GM23338 (cell line): ENCODE data around the gene MYBPC2. TPM values are rescaled to one million over a fixed set of nuclear protein-coding genes. Genes with fewer than 3 reads are reported as not detected.

ENCODE experiments used
- EZH2 ChIP-seq: fragments of 200-600 bp; sonication (generic); IDR thresholded peaks from one replicate; pipeline ENCODE4 v1.8.0; 2017; ENCODE audit warnings: antibody characterized with exemption, mild to moderate bottlenecking, low read depth; ENCODE audit not compliant: unreplicated experiment
- NANOG ChIP-seq: IDR thresholded peaks from 2 replicates; pipeline ENCODE4 v1.6.1; 2016; ENCODE audit warnings: antibody characterized with exemption, borderline replicate concordance
- POLR2AphosphoS5 ChIP-seq: IDR thresholded peaks from 2 replicates; pipeline ENCODE4 v1.6.1; 2016; ENCODE audit warnings: antibody characterized with exemption, low read depth
- ZNF331 ChIP-seq: fragments of 250-450 bp; sonication (Bioruptor Pico); IDR thresholded peaks from 2 replicates; pipeline ENCODE4 v1.5.0; 2020; ENCODE audit warnings: low read depth, mild to moderate bottlenecking, moderate library complexity
- polyA plus RNA-seq: library from polyadenylated mRNA; unstranded; fragments of >200 nt; fragmentation: Nextera tagmentation; extraction: Ambion mirVana; gene quantifications from 2 replicates; pipeline ENCODE4 v1.2.1, GENCODE V29; 2016
- total RNA-seq: library from RNA; depleted of rRNA; stranded (reverse); fragments of >200 nt; shearing (Covaris generic); gene quantifications from 2 replicates; pipeline ENCODE4 v1.2.3, GENCODE V29; 2014
- TF ChIP-seq, protein P1 (sequence below): fragments of 250-450 bp; sonication (Bioruptor Pico); IDR thresholded peaks from 2 replicates; pipeline ENCODE4 v1.5.0; 2020; ENCODE audit warnings: mild to moderate bottlenecking, moderate library complexity
- TF ChIP-seq, protein P2 (sequence below), 2 experiments: fragments of 200-600 bp in 1 of 2; sonication (generic) in 1 of 2; conservative IDR thresholded peaks; 2 replicates each; pipeline versions ENCODE4 v1.5.1 to v1.6.1; 2016 to 2017; ENCODE audit warnings: antibody characterized with exemption in 2 of 2, low read depth in 2 of 2, mild to moderate bottlenecking in 2 of 2, moderate library complexity in 1 of 2

The MYBPC2 gene
- total and polyA plus RNA-seq, 2 experiments from 2014 or later = 4.2 to 5.9 TPM

DNA sequence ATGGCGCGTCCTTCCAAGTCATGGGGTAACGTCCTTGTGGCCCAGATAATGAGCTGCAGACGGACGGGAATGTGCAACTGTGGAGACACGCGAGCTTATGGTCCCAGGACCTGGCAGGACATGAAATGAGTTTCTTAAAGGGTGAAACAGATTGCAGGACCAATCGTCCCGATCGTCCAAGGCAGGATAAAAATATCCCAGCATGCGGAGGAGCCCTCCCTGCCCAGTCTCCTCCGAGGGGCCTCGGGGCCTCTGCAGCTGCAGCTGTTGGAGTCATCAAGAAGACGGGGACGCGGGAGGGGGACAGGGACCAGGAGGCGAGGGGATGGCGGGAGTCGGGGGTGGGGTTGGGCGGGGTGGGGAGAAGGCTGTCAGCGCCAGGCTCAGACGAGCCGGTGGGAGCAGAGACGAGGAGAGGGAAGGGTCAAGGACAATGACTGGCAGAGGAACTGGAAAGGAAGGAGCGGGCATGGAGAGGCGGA lies 58.3 kb downstream of the MYBPC2 start (continued):
- TF ChIP-seq, protein P1, sequence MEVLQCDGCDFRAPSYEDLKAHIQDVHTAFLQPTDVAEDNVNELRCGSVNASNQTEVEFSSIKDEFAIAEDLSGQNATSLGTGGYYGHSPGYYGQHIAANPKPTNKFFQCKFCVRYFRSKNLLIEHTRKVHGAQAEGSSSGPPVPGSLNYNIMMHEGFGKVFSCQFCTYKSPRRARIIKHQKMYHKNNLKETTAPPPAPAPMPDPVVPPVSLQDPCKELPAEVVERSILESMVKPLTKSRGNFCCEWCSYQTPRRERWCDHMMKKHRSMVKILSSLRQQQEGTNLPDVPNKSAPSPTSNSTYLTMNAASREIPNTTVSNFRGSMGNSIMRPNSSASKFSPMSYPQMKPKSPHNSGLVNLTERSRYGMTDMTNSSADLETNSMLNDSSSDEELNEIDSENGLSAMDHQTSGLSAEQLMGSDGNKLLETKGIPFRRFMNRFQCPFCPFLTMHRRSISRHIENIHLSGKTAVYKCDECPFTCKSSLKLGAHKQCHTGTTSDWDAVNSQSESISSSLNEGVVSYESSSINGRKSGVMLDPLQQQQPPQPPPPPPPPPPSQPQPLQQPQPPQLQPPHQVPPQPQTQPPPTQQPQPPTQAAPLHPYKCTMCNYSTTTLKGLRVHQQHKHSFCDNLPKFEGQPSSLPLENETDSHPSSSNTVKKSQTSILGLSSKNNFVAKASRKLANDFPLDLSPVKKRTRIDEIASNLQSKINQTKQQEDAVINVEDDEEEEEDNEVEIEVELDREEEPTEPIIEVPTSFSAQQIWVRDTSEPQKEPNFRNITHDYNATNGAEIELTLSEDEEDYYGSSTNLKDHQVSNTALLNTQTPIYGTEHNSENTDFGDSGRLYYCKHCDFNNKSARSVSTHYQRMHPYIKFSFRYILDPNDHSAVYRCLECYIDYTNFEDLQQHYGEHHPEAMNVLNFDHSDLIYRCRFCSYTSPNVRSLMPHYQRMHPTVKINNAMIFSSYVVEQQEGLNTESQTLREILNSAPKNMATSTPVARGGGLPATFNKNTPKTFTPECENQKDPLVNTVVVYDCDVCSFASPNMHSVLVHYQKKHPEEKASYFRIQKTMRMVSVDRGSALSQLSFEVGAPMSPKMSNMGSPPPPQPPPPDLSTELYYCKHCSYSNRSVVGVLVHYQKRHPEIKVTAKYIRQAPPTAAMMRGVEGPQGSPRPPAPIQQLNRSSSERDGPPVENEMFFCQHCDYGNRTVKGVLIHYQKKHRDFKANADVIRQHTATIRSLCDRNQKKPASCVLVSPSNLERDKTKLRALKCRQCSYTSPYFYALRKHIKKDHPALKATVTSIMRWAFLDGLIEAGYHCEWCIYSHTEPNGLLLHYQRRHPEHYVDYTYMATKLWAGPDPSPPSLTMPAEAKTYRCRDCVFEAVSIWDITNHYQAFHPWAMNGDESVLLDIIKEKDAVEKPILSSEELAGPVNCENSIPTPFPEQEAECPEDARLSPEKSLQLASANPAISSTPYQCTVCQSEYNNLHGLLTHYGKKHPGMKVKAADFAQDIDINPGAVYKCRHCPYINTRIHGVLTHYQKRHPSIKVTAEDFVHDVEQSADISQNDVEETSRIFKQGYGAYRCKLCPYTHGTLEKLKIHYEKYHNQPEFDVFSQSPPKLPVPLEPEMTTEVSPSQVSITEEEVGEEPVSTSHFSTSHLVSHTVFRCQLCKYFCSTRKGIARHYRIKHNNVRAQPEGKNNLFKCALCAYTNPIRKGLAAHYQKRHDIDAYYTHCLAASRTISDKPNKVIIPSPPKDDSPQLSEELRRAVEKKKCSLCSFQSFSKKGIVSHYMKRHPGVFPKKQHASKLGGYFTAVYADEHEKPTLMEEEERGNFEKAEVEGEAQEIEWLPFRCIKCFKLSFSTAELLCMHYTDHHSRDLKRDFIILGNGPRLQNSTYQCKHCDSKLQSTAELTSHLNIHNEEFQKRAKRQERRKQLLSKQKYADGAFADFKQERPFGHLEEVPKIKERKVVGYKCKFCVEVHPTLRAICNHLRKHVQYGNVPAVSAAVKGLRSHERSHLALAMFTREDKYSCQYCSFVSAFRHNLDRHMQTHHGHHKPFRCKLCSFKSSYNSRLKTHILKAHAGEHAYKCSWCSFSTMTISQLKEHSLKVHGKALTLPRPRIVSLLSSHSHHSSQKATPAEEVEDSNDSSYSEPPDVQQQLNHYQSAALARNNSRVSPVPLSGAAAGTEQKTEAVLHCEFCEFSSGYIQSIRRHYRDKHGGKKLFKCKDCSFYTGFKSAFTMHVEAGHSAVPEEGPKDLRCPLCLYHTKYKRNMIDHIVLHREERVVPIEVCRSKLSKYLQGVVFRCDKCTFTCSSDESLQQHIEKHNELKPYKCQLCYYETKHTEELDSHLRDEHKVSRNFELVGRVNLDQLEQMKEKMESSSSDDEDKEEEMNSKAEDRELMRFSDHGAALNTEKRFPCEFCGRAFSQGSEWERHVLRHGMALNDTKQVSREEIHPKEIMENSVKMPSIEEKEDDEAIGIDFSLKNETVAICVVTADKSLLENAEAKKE (CRISPR knock-in tag) = no peak
- TF ChIP-seq EZH2 (no peak), POLR2AphosphoS5 (no peak), ZNF331 (CRISPR knock-in tag) (no peak), NANOG (no peak)
- TF ChIP-seq, protein P2, sequence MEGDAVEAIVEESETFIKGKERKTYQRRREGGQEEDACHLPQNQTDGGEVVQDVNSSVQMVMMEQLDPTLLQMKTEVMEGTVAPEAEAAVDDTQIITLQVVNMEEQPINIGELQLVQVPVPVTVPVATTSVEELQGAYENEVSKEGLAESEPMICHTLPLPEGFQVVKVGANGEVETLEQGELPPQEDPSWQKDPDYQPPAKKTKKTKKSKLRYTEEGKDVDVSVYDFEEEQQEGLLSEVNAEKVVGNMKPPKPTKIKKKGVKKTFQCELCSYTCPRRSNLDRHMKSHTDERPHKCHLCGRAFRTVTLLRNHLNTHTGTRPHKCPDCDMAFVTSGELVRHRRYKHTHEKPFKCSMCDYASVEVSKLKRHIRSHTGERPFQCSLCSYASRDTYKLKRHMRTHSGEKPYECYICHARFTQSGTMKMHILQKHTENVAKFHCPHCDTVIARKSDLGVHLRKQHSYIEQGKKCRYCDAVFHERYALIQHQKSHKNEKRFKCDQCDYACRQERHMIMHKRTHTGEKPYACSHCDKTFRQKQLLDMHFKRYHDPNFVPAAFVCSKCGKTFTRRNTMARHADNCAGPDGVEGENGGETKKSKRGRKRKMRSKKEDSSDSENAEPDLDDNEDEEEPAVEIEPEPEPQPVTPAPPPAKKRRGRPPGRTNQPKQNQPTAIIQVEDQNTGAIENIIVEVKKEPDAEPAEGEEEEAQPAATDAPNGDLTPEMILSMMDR (conservative IDR thresholded peaks at IDR 0.05; ENCODE audit: low read depth in 2 of 2) = no peak
